Right ventricle myocardium inferior (tissue), 1 donor: ENCODE results near the gene DISP3. TPM values are rescaled to one million over a fixed set of nuclear protein-coding genes. Genes with fewer than 3 reads are reported as not detected.

Experiments
- ATAC-seq: fragments of 200-7000 bp; cut with Tn5 transposase; one replicate; pipeline ENCODE4 v1.9.1; 2020; ENCODE audit warnings: mild to moderate bottlenecking, moderate library complexity
- DNase-seq: peaks from one replicate; pipeline ENCODE4 v3.0.0; 2021; ENCODE audit errors: missing footprints
- intact Hi-C: fragments of 100-400 bp; cut with DNase I; formaldehyde crosslinking; loops from one replicate; pipeline ENCODE4 v1.11.0; 2022
- total RNA-seq: library from RNA; stranded (reverse); fragmentation: NEBNext Ultra II Directional; extraction: Animal tissue kit (Norgen Biotek cat#: 25700); gene quantifications from one replicate; pipeline ENCODE4 v1.2.1, GENCODE V29; 2021
- donor health status: DM: no; HTN: yes; CAD: no; lungs with severe emphysema.

The DISP3 gene
- total RNA-seq, 1 donor from 2014 or later = 0.08 TPM

- ATAC-seq (no peak), DNase-seq (no peak)
- intact Hi-C loops = no loop called here
These were observed 43.7 kb downstream of the DISP3 start for GRCh38 chr1:11522400-11523235.

GRCh38 chr1:11523261-11523660 is 44.3 kb downstream of the DISP3 start:
- ATAC-seq = no peak
- intact Hi-C loops = no loop called here
- no peak for DNase-seq

GRCh38 chr1:11523746-11524464 is 45.0 kb downstream of the DISP3 start:
- DNase-seq = no peak
- no peak for ATAC-seq
- intact Hi-C loops = no loop called here

GRCh38 chr1:11524465-11525150 is 45.7 kb downstream of the DISP3 start:
- no peak for ATAC-seq
- intact Hi-C loops = no loop called here
- DNase-seq = no peak

- ATAC-seq (no peak), DNase-seq (no peak)
- intact Hi-C loops = no loop called here
These were observed 46.2 kb downstream of the DISP3 start for GRCh38 chr1:11525151-11525505.

- intact Hi-C loops = no loop called here
- DNase-seq (no peak), ATAC-seq (no peak)
These were observed 46.6 kb downstream of the DISP3 start for GRCh38 chr1:11525516-11525915.

- DNase-seq = no peak
- no peak for ATAC-seq
- intact Hi-C loops = no loop called here
These were observed 47.3 kb downstream of the DISP3 start for GRCh38 chr1:11526071-11526895.

- no peak for DNase-seq
- intact Hi-C loops = no loop called here
- no peak for ATAC-seq
These were observed 48.8 kb downstream of the DISP3 start for GRCh38 chr1:11527541-11528452.

GRCh38 chr1:11528611-11529261 is 49.8 kb downstream of the DISP3 start:
- DNase-seq (no peak), ATAC-seq (no peak)
- intact Hi-C loops = no loop called here

GRCh38 chr1:11529330-11529729 is 50.4 kb downstream of the DISP3 start:
- intact Hi-C loops = no loop called here
- ATAC-seq = no peak
- DNase-seq = no peak

GRCh38 chr1:11529763-11530730 is 51.1 kb downstream of the DISP3 start:
- ATAC-seq (no peak), DNase-seq (no peak)
- intact Hi-C loops = no loop called here

GRCh38 chr1:11530731-11531311 is 51.9 kb downstream of the DISP3 start:
- DNase-seq (no peak), ATAC-seq (no peak)
- intact Hi-C loops = no loop called here

GRCh38 chr1:11531314-11531870 is 52.4 kb downstream of the DISP3 start:
- ATAC-seq (no peak), DNase-seq (no peak)
- intact Hi-C loops = no loop called here

- no peak for ATAC-seq
- DNase-seq = no peak
- intact Hi-C loops = no loop called here
These were observed 53.0 kb downstream of the DISP3 start for GRCh38 chr1:11531943-11532342.

- DNase-seq = no peak
- intact Hi-C loops = no loop called here
- no peak for ATAC-seq
These were observed 55.1 kb downstream of the DISP3 start for GRCh38 chr1:11533790-11534787.
